Fibroblast of lung (primary cell): ENCODE data around the gene SDC4. TPM values are rescaled to one million over a fixed set of nuclear protein-coding genes. Genes with fewer than 3 reads are reported as not detected.

Source experiments
- DNase-seq, 2 donors: peaks; one replicate each; pipeline versions ENCODE4 v3.0.0 to v3.0.0-alpha.2; 2010; ENCODE audit warnings: low read depth in 2 of 2
- H2AFZ ChIP-seq: 2 replicates; pipeline ENCODE4 v1.5.1; 2012; ENCODE audit warnings: low read length, control low read depth, inconsistent platforms
- H3K27ac ChIP-seq: 2 replicates; pipeline ENCODE4 v1.5.1; 2011; ENCODE audit warnings: low read length, control low read depth; ENCODE audit not compliant: insufficient read depth
- H3K27me3 ChIP-seq: 2 replicates; pipeline ENCODE4 v1.5.1; 2011; ENCODE audit warnings: mild to moderate bottlenecking, low read length; ENCODE audit not compliant: control insufficient read depth, insufficient read depth
- H3K36me3 ChIP-seq: 2 replicates; pipeline ENCODE4 v1.5.1; 2011; ENCODE audit warnings: low read length; ENCODE audit not compliant: control insufficient read depth, insufficient read depth
- H3K4me1 ChIP-seq: 2 replicates; pipeline ENCODE4 v1.5.1; 2011; ENCODE audit warnings: low read length; ENCODE audit not compliant: control insufficient read depth, insufficient read depth; ENCODE audit errors: extremely low read depth
- H3K4me2 ChIP-seq: 2 replicates; pipeline ENCODE4 v1.5.1; 2011; ENCODE audit warnings: low read length, control low read depth; ENCODE audit not compliant: insufficient read depth; ENCODE audit errors: extremely low read depth
- H3K4me3 ChIP-seq, 4 experiments: fragments of 200-600 bp in 1 of 4; sonication (generic) in 1 of 4; replicated peaks in 1 of 4; 2 replicates each; pipeline ENCODE4 v1.5.1; 2011 to 2016; ENCODE audit warnings: low read length in 4 of 4, low read depth in 3 of 4, mild to moderate bottlenecking in 3 of 4, control low read depth in 2 of 4, inconsistent platforms in 1 of 4, mixed read lengths in 1 of 4; ENCODE audit not compliant: insufficient read depth in 1 of 4; ENCODE audit errors: control extremely low read depth in 1 of 4
- H3K79me2 ChIP-seq: 2 replicates; pipeline ENCODE4 v1.5.1; 2012; ENCODE audit warnings: mild to moderate bottlenecking, low read length, inconsistent platforms; ENCODE audit not compliant: control insufficient read depth, insufficient read depth
- H3K9ac ChIP-seq: 2 replicates; pipeline ENCODE4 v1.5.1; 2011; ENCODE audit warnings: mild to moderate bottlenecking, low read length, control low read depth; ENCODE audit not compliant: insufficient read depth
- H3K9me3 ChIP-seq: 2 replicates; pipeline ENCODE4 v1.5.1; 2012; ENCODE audit warnings: low read depth, low read length; ENCODE audit not compliant: control insufficient read depth, insufficient read depth
- H4K20me1 ChIP-seq: 2 replicates; pipeline ENCODE4 v1.5.1; 2011; ENCODE audit warnings: low read length; ENCODE audit not compliant: control insufficient read depth, insufficient read depth; ENCODE audit errors: extremely low read depth
- EZH2 ChIP-seq: IDR thresholded peaks from 2 replicates; pipeline ENCODE4 v1.5.1; 2012; ENCODE audit warnings: low read length, control low read depth, mild to moderate bottlenecking; ENCODE audit errors: missing control alignments
- polyA plus RNA-seq, 2 donors: library from polyadenylated mRNA; depleted of rRNA in 1 of 2; stranded (reverse) in 1 of 2; unstranded in 1 of 2; fragments of >200 nt; gene quantifications; 2 replicates each; pipeline ENCODE4 v1.2.1, GENCODE V29; 2011 to 2012; ENCODE audit warnings: missing spikeins in 1 of 2
- total RNA-seq: library from RNA; depleted of rRNA; stranded (reverse); fragments of >200 nt; gene quantifications from 2 replicates; pipeline ENCODE4 v1.2.1, GENCODE V29; 2014
- TF ChIP-seq, protein P1 (sequence below), 2 donors: IDR thresholded peaks in 1 of 2; conservative IDR thresholded peaks in 1 of 2; 1 replicate in 1 of 2; 2 replicates in 1 of 2; pipeline ENCODE4 v1.5.1; 2011 to 2012; ENCODE audit warnings: low read length in 2 of 2, control low read depth in 1 of 2, inconsistent platforms in 1 of 2, low read depth in 1 of 2, mild to moderate bottlenecking in 1 of 2

The SDC4 gene
- total and polyA plus RNA-seq, 2 donors (not counting 1 experiment from before 2014, with no cell fraction given): 175 to 312 TPM

DNA sequence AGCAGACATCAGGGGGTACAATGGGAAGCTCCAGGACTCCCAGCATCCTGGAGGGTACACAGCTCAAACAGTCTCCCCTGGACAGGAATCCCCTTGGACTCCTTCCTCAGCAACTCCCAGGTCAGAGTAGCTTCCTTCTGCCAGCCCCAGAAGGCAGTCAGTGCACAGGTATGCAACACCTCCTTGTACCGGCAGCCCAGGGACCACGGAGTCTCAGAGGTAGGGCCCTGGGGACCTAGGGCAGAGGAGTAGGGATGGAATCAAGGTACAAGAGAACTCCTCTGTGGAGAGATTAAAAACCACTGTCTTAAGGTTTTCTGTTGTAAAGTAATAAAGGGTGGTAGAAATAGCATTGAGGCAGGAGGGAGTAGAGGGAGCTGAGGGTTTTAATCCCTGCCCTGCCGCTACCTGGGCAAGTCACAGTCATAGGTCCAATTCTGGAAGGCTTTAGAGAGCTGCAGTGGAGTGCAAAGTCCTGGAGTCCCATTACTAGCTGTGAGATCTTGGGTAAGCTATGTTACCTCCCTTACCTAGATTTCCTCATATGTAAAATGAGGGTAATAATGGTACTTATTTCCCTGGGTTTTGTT lies 22.4 kb upstream of the SDC4 start:
- Histone ChIP-seq H2AFZ (no peak overlapping the region), H3K4me2 (no peak overlapping the region), H3K79me2 (no peaks in the 10 kb centered on the region), H3K36me3 (peaks cover 14% of the 10 kb centered on the region), H3K4me1 (peaks cover 2% of the 10 kb centered on the region), H3K27me3 (no peaks in the 10 kb centered on the region), H3K9me3 (no peaks in the 10 kb centered on the region), H3K9ac (no peak overlapping the region), H3K27ac (no peak overlapping the region), H3K4me3 (no peak overlapping the region), H4K20me1 (no peaks in the 10 kb centered on the region)
- no peak for DNase-seq
- TF ChIP-seq EZH2: no peak
- TF ChIP-seq, protein P1, sequence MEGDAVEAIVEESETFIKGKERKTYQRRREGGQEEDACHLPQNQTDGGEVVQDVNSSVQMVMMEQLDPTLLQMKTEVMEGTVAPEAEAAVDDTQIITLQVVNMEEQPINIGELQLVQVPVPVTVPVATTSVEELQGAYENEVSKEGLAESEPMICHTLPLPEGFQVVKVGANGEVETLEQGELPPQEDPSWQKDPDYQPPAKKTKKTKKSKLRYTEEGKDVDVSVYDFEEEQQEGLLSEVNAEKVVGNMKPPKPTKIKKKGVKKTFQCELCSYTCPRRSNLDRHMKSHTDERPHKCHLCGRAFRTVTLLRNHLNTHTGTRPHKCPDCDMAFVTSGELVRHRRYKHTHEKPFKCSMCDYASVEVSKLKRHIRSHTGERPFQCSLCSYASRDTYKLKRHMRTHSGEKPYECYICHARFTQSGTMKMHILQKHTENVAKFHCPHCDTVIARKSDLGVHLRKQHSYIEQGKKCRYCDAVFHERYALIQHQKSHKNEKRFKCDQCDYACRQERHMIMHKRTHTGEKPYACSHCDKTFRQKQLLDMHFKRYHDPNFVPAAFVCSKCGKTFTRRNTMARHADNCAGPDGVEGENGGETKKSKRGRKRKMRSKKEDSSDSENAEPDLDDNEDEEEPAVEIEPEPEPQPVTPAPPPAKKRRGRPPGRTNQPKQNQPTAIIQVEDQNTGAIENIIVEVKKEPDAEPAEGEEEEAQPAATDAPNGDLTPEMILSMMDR (conservative IDR thresholded peaks at IDR 0.05 in 1 of 2, IDR thresholded peaks at IDR 0.05 in 1 of 2; ENCODE audit: low read depth in 1 of 2, low read length in 2 of 2): no peak

DNA sequence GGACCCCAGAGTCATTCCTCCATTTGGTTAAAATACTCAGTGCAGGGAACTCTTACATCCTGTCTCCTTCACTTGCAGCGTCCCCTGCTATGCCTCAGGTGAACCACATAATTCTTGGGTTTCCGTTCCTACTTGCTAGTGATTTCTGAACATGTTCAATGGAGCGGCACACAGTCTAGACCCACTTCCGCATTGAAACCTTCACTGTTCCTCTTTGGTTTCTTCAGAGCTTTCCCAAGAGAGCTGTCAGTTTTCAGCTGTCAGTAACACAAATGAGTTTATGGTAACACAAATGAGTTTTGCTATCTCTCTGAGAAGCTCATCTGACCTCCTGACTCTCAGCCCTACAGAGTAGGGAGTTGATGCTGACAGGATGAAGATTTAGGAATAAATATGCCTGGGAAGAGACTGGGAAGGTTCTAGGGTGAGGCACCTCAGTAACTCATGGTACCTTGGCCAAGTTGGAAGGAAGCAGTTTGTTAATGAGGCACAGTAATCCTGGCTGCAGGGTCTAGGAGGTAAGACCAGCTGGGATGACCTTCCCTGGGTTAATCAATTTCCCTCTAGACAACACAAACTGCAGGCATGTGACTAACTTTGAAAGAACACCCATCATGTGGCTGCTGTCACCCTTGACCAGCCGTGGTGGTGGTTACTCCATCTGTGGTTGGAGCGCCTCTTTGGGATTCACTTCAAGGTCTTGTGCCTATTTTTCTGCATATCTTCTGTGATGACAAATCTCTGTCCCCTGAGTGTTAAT lies 20.2 kb upstream of the SDC4 start:
- H3K9me3 ChIP-seq: no peaks in the 10 kb centered on the region
- H3K4me1 ChIP-seq: peaks cover 4% of the 10 kb centered on the region
- DNase-seq: no peak
- H3K36me3 ChIP-seq: peaks cover 16% of the 10 kb centered on the region
- H3K4me3 ChIP-seq: no peak overlapping the region
- TF ChIP-seq, protein P1 (conservative IDR thresholded peaks at IDR 0.05 in 1 of 2, IDR thresholded peaks at IDR 0.05 in 1 of 2; ENCODE audit: low read depth in 1 of 2, low read length in 2 of 2): no peak
- no peak for TF ChIP-seq EZH2
- H3K4me2 ChIP-seq: no peak overlapping the region
- no peak overlapping the region for H3K27ac ChIP-seq
- no peaks in the 10 kb centered on the region for H3K27me3 ChIP-seq
- no peaks in the 10 kb centered on the region for H4K20me1 ChIP-seq
- no peak overlapping the region for H3K9ac ChIP-seq
- peaks cover 14% of the 10 kb centered on the region for H3K79me2 ChIP-seq
- no peak overlapping the region for H2AFZ ChIP-seq

DNA sequence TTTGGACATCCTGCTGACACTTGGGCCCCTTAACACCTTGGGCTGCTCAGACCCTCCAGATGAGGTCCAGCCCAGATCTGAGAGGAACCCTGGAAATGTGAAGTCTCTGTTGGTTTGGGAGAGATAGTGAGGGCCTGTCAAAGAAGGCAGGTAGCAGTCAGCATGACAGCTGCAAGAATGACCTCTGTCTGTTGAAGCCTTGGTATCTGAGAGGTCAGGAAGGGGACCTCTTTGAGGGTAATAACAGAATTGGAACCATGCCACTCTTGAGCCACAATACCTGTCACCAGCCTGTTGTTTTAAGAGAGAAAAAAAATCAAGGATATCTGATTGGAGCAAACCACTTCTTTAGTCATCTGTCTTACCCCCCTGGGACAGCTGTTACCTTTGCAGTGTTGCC lies 18.9 kb upstream of the SDC4 start:
- Histone ChIP-seq H3K9me3 (no peaks in the 10 kb centered on the region), H3K4me3 (no peak overlapping the region), H3K36me3 (peaks cover 16% of the 10 kb centered on the region), H3K79me2 (peaks cover 14% of the 10 kb centered on the region), H3K9ac (no peak overlapping the region), H3K4me1 (peaks cover 2% of the 10 kb centered on the region), H2AFZ (no peak overlapping the region), H4K20me1 (no peaks in the 10 kb centered on the region), H3K27me3 (no peaks in the 10 kb centered on the region), H3K4me2 (no peak overlapping the region), H3K27ac (no peak overlapping the region)
- no peak for DNase-seq
- no peak for TF ChIP-seq EZH2
- TF ChIP-seq, protein P1 (conservative IDR thresholded peaks at IDR 0.05 in 1 of 2, IDR thresholded peaks at IDR 0.05 in 1 of 2; ENCODE audit: low read depth in 1 of 2, low read length in 2 of 2): no peak
